Nephron (organoid): ENCODE measurements around the gene UGT1A10.
"Not testable (repeated sequence)": the region's sequence is repeated elsewhere in the genome, so short reads cannot be mapped to it uniquely, and the experiment has no call there.

Experiments used
- H3K27ac Mint-ChIP-seq, 3 experiments: 2 replicates each; pipeline ENCODE4 v1.8.0; 2020; ENCODE audit warnings: mixed read lengths in 3 of 3, mild to moderate bottlenecking in 2 of 3, moderate library complexity in 1 of 3
- H3K27me3 Mint-ChIP-seq: 2 replicates; pipeline ENCODE4 v1.8.0; 2021; ENCODE audit warnings: low read depth, mild to moderate bottlenecking, moderate library complexity, mixed read lengths
- H3K36me3 Mint-ChIP-seq: 2 replicates; pipeline ENCODE4 v1.8.0; 2020; ENCODE audit warnings: low read depth, mixed read lengths
- H3K4me1 Mint-ChIP-seq: 2 replicates; pipeline ENCODE4 v1.8.0; 2020; ENCODE audit warnings: mixed read lengths
- H3K4me3 Mint-ChIP-seq, 3 experiments: 2 replicates each; pipeline ENCODE4 v1.8.0; 2020; ENCODE audit warnings: mild to moderate bottlenecking in 3 of 3, mixed read lengths in 3 of 3, moderate library complexity in 2 of 3
- H3K9me3 Mint-ChIP-seq: 2 replicates; pipeline ENCODE4 v1.8.0; 2020; ENCODE audit warnings: mixed read lengths
- TF ChIP-seq, protein P1 (sequence below), 3 experiments: fragments of 200-600 bp; sonication (generic); IDR thresholded peaks; one replicate each; pipeline ENCODE4 v1.5.0; 2021; ENCODE audit warnings: antibody characterized with exemption in 3 of 3; ENCODE audit not compliant: unreplicated experiment in 3 of 3

UGT1A10 gene

DNA sequence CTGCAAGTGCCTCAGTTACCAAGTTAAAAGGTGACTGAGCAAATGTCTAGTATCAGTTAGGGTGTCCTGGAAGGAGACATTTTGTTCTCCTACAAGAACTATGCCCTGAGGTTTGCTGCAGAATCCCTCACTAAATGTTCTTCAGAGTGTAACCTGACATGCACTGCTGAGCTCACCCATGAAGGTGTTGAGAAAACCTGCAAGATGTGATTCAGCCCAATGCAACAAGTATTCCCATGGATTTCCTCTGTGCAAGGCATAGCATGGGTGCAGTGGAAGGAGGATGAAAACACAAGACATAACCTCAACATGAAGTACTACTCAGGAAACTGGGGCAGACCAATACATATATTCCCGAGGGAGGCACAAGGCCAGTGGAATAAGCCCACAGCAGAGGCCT is 34.2 kb upstream of the UGT1A10 start:
- Mint-ChIP-seq H3K27me3 (no peaks in the 10 kb centered on the region), H3K4me1 (no peaks in the 10 kb centered on the region), H3K4me3 (no peak overlapping the region), H3K9me3 (no peaks in the 10 kb centered on the region), H3K27ac (no peak overlapping the region), H3K36me3 (no peaks in the 10 kb centered on the region)
- TF ChIP-seq, protein P1, sequence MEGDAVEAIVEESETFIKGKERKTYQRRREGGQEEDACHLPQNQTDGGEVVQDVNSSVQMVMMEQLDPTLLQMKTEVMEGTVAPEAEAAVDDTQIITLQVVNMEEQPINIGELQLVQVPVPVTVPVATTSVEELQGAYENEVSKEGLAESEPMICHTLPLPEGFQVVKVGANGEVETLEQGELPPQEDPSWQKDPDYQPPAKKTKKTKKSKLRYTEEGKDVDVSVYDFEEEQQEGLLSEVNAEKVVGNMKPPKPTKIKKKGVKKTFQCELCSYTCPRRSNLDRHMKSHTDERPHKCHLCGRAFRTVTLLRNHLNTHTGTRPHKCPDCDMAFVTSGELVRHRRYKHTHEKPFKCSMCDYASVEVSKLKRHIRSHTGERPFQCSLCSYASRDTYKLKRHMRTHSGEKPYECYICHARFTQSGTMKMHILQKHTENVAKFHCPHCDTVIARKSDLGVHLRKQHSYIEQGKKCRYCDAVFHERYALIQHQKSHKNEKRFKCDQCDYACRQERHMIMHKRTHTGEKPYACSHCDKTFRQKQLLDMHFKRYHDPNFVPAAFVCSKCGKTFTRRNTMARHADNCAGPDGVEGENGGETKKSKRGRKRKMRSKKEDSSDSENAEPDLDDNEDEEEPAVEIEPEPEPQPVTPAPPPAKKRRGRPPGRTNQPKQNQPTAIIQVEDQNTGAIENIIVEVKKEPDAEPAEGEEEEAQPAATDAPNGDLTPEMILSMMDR (IDR thresholded peaks at IDR 0.05; ENCODE audit: unreplicated experiment in 3 of 3), result no peak

DNA sequence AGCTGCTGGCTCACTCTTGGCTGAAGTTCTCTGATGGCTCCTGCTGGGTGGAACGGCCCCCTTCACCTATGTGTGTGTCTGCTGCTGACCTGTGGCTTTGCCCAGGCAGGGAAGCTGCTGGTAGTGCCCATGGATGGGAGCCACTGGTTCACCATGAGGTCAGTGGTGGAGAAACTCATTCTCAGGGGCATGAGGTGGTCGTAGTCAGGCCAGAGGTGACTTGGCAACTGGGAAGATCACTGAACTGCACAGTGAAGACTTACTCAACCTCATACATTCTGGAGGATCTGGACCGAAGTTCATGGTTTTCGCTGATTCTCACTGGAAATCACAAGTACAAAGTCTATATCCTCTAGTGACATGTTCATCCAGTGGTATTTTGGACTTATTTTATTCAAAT is 32.7 kb upstream of the UGT1A10 start:
- Mint-ChIP-seq H3K4me1 (no peaks in the 10 kb centered on the region), H3K36me3 (no peaks in the 10 kb centered on the region), H3K27me3 (no peaks in the 10 kb centered on the region), H3K27ac (no peak overlapping the region), H3K9me3 (peaks cover 8% of the 10 kb centered on the region), H3K4me3 (no peak overlapping the region)
- TF ChIP-seq, protein P1 (IDR thresholded peaks at IDR 0.05; ENCODE audit: unreplicated experiment in 3 of 3), result no peak

DNA sequence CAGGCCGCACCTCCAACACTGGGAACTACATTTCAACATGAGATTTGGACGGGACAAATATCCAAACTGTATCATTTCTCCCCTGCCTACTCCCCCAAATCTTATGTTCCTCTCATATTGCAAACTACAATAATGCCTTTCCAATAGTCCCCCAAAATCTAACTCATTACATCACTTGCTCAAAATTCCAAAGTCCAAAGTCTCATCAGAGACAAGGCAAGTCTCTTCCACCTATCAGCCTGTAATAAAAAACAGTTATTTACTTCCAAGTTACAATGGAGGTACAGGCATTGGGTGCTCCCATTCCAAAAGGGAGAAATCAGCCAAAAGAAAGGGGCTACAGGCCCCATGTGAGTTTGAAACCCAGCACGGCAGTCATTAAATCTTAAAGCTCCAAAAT is 31.4 kb upstream of the UGT1A10 start:
- no peaks in the 10 kb centered on the region for H3K36me3 Mint-ChIP-seq
- no peak overlapping the region for H3K4me3 Mint-ChIP-seq
- H3K27me3 Mint-ChIP-seq, result no peaks in the 10 kb centered on the region
- TF ChIP-seq, protein P1 (IDR thresholded peaks at IDR 0.05; ENCODE audit: unreplicated experiment in 3 of 3), result no peak
- peaks cover 12% of the 10 kb centered on the region for H3K9me3 Mint-ChIP-seq
- no peak overlapping the region for H3K27ac Mint-ChIP-seq
- H3K4me1 Mint-ChIP-seq, result no peaks in the 10 kb centered on the region

GRCh38 chr2:233605680-233606079 is 30.6 kb upstream of the UGT1A10 start:
- Mint-ChIP-seq H3K36me3 (no peaks in the 10 kb centered on the region), H3K9me3 (peaks cover 16% of the 10 kb centered on the region), H3K4me3 (no peak overlapping the region), H3K27ac (no peak overlapping the region), H3K27me3 (no peaks in the 10 kb centered on the region), H3K4me1 (no peaks in the 10 kb centered on the region)
- TF ChIP-seq, protein P1 (IDR thresholded peaks at IDR 0.05; ENCODE audit: unreplicated experiment in 3 of 3), result no peak

DNA sequence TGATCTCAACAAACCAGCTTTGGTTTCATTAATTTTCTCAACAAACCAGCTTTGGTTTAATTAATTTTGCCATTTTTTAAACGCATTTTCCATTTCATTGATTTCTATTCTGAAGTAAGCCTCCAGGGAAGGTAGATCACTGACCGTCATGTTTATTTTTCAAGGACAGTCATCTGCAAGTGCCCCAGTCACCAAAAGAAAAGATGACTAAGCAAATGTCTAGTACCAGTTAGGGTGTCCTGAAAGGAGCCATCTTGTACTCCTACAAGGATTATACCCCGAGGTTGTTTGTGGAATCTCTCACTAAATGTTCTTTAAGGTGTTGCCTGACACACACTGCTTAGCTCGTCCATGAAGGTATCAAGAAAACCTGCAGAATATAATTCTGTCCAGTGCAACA is 25.0 kb upstream of the UGT1A10 start:
- Mint-ChIP-seq H3K27ac (no peak overlapping the region), H3K4me1 (no peaks in the 10 kb centered on the region), H3K9me3 (peaks cover 55% of the 10 kb centered on the region), H3K36me3 (no peaks in the 10 kb centered on the region), H3K4me3 (no peak overlapping the region), H3K27me3 (peaks cover 7% of the 10 kb centered on the region)
- TF ChIP-seq, protein P1 (IDR thresholded peaks at IDR 0.05; ENCODE audit: unreplicated experiment in 3 of 3), result no peak

GRCh38 chr2:233617476-233617875 is 18.8 kb upstream of the UGT1A10 start, which contains the start of gene UGT1A8:
Gene UGT1A8, plus strand, starts transcription at chr2:233617633. Its CDS starts 75 bp downstream, at chr2:233617708.
- peaks cover 36% of the 10 kb centered on the region for H3K9me3 Mint-ChIP-seq
- H3K36me3 Mint-ChIP-seq, H3K4me3 Mint-ChIP-seq: not testable (repeated sequence)

More at GRCh38 chr2:233617476-233617875, 18.8 kb upstream of the UGT1A10 start, which contains the start of gene UGT1A8:
- H3K27me3 Mint-ChIP-seq, H3K4me1 Mint-ChIP-seq, H3K27ac Mint-ChIP-seq: not testable (repeated sequence)
